ENCODE measurements around the gene BTBD3.

GRCh38 chr20:11869641-11870040 is 48.1 kb upstream of the BTBD3 start:
- TF ChIP-seq, protein P1, sequence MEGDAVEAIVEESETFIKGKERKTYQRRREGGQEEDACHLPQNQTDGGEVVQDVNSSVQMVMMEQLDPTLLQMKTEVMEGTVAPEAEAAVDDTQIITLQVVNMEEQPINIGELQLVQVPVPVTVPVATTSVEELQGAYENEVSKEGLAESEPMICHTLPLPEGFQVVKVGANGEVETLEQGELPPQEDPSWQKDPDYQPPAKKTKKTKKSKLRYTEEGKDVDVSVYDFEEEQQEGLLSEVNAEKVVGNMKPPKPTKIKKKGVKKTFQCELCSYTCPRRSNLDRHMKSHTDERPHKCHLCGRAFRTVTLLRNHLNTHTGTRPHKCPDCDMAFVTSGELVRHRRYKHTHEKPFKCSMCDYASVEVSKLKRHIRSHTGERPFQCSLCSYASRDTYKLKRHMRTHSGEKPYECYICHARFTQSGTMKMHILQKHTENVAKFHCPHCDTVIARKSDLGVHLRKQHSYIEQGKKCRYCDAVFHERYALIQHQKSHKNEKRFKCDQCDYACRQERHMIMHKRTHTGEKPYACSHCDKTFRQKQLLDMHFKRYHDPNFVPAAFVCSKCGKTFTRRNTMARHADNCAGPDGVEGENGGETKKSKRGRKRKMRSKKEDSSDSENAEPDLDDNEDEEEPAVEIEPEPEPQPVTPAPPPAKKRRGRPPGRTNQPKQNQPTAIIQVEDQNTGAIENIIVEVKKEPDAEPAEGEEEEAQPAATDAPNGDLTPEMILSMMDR (conservative IDR thresholded peaks at IDR 0.05 in 1 of 2, IDR thresholded peaks at IDR 0.05 in 1 of 2; ENCODE audit: low read depth in 1 of 2, low read length in 2 of 2), result no peak
- no peak for TF ChIP-seq EZH2 (IDR thresholded peaks at IDR 0.05; ENCODE audit: low read length, missing control alignments)

Measured in fibroblast of lung (primary cell).